Stimulated activated CD8-positive, alpha-beta memory T cell treated with anti-CD3 and anti-CD28 coated beads, Interleukin-12 subunit alpha, Interleukin-12 subunit beta, amount 100 ng/mL, for 1 hour (primary cell): ENCODE data around the gene PHACTR3.

Source experiments
- DNase-seq: peaks from one replicate; pipeline ENCODE4 v3.0.0-alpha.2; 2020; ENCODE audit warnings: low read depth

PHACTR3 gene

DNA sequence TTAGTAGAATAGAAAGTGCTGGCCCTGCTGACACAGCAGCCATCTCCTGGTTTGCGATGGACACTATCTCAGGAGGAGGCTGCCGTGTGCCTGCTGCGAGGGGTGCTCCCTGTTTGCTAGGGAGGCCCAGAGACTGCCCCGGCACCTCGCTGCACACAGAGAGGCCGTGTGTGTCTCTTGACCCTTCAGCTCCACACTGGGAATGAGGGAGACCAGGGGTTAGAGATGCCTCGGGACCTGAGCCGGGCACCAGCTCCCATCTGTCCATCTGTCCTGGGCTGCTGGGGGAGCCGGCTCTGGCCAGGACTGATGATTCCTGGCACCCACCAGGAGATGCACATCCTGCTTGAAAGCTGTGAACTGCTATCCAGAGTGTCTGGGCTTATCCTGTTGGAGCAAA is 18.2 kb downstream of the PHACTR3 start:
- DNase-seq = no peak

DNA sequence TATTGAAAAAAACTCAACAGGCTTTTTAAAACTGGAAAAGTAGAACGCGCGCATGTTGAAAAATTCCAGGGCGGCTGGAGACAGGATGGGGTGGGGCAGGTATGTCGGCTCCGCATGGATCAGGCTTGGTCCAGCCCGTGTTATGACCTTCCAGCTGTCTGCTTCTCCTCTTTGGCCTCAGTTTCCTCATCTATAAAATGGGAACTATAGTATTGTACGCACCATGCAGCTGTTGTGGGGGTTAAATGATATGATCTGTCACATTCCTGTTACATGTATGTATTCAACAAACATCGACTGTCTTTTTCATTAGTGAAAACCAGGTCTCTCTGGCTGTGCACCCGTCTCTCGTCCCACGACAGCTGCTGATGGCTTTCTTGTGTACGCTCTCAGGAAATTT is 18.8 kb downstream of the PHACTR3 start:
- DNase-seq = no peak

DNA sequence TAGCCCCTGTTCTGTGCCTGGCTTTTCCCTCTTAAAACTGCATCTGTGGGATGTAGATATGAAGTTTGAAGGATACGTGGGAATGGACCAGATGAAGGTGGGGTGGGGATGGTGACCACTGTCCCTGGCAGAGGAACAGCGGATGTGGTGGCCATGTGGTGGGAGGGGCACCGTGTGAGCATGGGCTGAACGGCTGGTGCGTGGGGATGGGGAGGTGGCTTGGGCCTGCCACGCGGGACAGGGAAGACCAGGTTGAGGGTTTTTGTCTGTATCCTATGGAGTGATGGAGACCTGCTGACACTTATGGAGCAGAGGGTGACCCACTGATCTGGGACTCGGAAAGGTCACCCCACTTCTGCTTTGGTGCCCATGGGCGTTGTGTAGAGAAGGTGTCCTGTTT is 19.2 kb downstream of the PHACTR3 start:
- no peak for DNase-seq

GRCh38 chr20:59624401-59624800 is 20.1 kb downstream of the PHACTR3 start:
- DNase-seq = no peak

GRCh38 chr20:59625214-59625922 is 21.0 kb downstream of the PHACTR3 start:
- DNase-seq = no peak

DNA sequence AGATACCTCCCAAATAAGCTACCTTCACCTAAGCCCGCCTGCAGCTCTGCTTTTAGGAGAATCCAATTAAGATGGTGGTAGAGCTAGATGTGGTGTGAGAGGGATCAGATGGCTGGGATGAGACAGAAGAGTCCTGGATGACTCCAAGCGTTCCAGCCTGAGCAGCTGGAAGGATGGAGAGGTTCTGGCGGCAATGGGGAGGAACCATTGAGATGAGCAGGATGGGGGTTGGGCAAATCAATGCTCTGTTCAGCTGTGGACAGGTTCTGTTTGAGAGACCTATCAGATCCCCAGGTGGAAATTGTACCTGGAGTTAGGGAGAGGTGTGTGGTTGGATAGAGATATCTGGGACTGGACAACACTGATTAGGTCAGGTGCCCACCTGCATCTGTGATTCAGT is 23.0 kb downstream of the PHACTR3 start:
- DNase-seq = no peak

- DNase-seq = no peak
These were observed 23.8 kb downstream of the PHACTR3 start for GRCh38 chr20:59628171-59628570.

GRCh38 chr20:59629141-59630045 is 25.1 kb downstream of the PHACTR3 start:
- no peak for DNase-seq

DNA sequence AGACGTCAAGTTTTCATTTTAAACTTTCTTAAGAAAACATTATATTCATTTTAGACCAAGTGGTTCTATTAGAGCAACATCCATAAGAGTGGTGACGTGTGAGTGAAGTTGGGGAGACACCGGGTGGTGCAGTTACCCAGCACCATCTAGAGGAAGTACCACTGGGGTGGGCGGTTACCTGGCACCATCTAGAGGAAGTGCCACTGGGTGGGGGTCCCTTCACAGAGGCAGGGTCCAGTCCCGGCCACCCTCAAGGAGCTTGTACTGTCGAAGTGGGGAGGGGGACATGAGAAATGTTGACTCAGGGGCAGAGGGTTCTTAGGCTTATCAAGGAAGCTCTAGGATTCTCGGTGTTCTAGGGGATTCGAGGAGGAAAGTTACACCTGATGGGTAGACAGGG is 26.2 kb downstream of the PHACTR3 start:
- no peak for DNase-seq

- DNase-seq = no peak
These were observed 27.6 kb downstream of the PHACTR3 start for GRCh38 chr20:59631751-59632540.

DNA sequence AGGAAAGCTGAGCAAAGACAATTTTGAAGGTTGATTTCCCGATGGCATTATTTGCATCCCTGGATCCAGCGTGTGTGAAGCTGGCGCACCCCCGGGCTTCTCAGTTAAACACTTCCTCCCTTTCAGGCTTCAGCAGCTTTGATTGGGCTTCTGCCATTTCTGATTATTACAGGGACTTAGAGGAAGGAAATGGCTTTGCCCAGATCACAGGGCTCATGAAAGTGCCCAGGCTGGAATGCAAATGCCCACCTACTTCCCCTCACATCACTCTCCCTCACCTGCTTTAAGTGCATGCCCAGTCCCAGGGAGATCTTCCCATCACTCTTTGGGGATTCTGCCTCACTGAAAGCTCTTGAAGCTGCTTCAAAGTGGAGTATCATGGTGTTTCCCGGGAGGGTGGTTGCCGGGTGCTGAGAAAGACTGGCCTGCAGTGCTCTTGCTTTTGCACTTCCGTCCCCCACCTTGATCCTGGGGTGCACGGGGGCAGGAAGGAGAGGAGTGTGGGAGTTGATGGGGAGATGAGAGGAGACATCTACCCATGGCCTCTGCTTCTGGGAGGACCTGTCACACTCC is 28.3 kb downstream of the PHACTR3 start:
- no peak for DNase-seq

DNA sequence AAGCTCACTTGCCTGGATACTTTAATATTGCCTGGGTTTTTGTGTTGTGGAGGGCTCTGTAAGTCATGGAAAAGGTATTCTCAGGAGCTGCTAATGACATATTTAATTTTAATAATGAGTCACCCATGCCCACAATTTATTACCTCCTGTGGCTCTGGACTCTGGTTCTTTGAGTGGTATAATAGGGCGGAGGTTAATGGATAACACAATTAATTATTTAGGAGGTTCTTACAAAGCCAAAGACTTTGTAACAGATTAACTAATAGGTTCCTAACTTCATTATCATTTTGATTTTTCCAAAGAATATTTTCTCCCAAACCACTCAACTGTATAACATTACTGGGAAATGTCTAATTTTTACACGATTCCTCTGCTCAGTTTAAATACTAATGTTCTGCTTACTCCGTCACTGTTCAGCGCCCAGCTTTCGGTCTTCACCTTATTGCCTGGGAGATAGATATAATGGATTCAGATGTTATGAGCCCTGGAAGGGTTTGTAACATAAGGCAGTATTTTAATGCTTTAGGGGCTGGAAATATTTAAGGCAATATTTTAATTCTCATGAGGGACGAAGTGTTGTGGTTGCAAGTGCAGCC is 29.4 kb downstream of the PHACTR3 start:
- no peak for DNase-seq

- no peak for DNase-seq
These were observed 30.2 kb downstream of the PHACTR3 start for GRCh38 chr20:59634435-59635005.

DNA sequence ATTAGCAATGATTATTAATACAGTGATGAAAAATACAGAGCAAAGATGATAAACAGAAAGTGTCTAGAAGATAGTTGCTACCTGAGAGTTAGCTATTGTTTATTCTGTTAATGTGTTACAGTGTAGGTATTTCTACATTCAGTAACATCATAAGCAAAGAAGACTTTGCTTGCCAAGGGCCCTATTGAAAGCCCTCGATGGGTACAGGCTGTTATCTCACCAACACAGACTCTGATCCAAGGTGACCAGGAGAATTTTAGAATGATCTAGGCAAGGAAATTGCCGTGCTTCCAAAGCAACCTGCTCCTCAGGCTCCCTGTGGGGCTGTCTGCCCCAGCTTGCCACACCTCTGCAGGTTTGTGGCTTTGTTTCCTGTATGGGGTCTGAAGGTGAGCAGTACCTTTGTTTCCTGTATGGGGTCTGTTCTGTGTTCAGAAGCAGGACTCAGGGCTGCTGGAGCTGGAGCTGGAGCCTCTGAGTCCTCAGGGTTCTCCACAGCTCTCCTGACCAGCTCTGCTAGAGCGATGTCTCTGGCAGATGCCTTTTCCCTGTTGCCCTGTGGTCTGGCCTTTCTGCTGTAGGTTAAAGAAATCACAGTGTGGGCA is 32.5 kb downstream of the PHACTR3 start:
- DNase-seq = no peak

DNA sequence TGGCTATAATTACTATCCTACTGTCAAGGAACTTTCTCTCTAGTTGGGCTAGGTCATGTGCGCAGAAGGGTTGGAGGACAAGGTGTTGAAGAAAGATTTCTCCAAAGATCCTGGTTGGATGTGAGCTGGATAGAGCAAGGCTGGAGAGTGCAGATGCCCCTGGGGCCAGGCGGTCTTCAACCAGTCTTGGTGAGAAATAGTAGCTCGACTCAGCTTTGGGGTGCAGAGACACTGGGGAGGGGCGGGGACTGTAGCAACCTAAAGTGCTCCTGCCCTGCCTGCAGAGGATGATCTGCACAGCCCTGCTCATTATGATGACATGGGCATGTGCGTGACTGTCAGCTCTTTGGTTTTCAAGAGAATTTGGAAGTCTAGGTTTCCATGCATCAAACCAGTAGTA is 35.9 kb downstream of the PHACTR3 start:
- no peak for DNase-seq

GRCh38 chr20:59643615-59644061 is 39.3 kb downstream of the PHACTR3 start:
- DNase-seq = no peak

DNA sequence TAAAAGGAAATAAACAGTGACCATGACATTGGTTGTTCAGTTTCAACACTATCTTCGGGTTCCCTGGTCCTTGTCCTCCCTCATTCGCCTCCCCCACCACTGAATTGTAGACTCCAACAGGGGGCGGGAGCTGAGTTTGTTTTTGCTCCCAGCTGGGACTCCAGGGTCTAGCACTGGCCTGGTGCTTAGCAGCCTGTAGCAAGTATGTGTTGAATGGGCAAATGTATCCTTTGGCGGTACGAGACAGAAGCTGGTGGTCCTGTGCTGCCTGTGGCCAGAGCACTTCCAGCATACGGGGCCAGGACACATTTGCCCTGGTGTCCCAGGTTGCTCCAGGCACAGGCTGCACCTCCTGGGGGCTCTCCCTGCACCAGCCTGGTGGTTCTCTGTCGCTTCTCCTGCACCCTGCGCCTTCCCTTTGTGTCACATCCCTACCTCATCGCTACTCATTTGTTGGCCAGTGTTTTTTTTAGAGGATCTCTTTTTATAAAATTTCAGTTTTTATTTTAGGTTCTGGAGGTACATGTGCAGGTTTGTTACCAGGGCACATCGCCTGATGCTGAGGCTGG is 40.1 kb downstream of the PHACTR3 start:
- DNase-seq = no peak

DNA sequence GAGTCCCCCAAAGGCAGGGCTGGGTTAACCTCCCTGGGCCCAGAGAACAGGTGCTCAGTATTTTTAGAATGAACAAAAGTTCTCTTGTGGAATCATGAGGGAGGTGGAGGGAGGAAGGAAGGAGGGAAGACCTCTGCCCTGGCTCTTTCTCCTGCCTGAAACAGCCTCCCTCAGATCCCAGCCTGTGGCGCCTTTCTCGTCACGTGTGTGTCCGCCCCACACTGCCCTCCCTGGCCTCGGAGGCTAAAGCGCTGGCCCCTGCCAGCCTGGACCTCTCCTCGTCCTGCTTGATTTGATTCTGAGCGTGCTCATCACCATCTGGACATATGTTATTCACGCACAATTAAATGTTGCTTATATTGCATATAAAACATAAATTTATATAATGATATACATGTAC is 40.9 kb downstream of the PHACTR3 start:
- DNase-seq = no peak

DNA sequence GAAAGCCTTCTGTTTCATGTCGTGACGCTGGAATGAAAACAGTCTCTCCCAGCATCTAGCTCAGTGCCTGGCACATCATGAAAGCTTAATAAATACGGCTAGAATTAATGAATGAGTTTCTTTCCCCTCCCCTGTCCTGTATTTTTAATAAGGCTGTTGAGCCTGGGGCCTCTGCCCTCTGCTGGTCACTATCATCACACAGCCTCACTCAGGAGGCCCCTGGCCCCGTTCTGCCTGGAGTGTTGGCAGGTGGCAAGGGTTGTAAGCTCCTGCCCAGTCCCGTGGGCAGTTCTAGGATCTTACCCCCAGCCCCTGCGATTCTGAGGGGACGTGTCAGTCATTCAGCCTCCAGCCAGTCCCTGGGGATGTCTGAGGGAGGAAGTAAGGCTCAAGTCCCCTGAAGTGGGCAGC is 41.4 kb downstream of the PHACTR3 start:
- no peak for DNase-seq

GRCh38 chr20:59646487-59646886 is 42.1 kb downstream of the PHACTR3 start:
- DNase-seq = no peak

DNA sequence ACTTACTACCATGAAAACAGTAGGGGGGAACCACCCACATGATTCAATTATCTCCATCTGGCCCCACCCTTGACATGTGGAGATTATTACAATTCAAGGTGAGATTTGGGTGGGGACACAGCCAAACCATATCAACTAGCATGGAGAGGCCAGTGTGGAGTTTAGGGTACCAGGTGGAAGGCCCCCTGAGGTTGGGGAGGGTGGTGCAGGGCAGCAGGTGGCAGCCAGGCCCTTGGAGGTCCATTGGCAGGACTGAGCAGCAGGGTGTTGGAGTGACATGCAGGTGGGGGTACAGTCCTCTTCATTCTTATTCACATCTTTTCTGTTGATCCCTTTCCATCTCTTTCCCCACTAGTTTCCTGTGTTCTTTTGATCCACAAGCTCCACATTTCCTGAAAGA is 42.9 kb downstream of the PHACTR3 start:
- no peak for DNase-seq
